GM10847 (cell line): ENCODE measurements around the gene PRICKLE2.

Source experiments
- POLR2A ChIP-seq: IDR thresholded peaks from 2 replicates; pipeline ENCODE4 v1.6.1; 2011; ENCODE audit not compliant: insufficient read length; ENCODE audit errors: extremely low read depth

The PRICKLE2 gene

GRCh38 chr3:64259636-64260035, 34.4 kb upstream of the PRICKLE2 start:
- TF ChIP-seq POLR2A, result no peak

- TF ChIP-seq POLR2A, result no peak
Measured at GRCh38 chr3:64257100-64257755, 32.0 kb upstream of the PRICKLE2 start.

DNA sequence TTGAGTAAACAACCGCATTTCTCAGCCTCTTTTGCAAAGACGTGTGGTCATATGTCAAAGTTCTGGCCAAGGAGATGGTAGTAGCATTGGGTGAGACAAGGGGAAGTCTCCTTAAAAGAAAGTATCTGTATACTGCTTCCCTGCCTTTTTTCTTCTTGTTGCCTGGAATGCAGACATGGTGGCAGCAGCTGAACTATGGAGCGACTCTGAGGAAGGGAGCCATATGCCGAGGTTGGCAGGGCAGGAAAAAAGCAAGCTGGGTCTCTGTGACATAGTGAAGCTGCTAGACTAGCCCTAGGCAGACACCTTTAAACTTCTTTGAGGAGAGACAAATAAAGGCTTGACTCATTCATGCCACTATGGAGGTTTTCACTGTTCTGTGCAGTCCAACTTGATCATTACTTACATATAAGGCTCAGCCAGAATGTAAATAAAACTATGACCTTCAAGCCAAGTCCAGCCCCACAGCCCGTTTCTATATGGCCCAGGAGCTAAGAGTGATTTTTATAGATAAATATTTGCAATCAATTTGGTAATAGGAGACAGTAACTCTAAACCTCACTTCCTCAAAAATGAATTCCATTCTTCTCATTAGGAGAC, 30.6 kb upstream of the PRICKLE2 start:
- TF ChIP-seq POLR2A, result no peak

GRCh38 chr3:64254443-64254842, 29.2 kb upstream of the PRICKLE2 start:
- no peak for TF ChIP-seq POLR2A

DNA sequence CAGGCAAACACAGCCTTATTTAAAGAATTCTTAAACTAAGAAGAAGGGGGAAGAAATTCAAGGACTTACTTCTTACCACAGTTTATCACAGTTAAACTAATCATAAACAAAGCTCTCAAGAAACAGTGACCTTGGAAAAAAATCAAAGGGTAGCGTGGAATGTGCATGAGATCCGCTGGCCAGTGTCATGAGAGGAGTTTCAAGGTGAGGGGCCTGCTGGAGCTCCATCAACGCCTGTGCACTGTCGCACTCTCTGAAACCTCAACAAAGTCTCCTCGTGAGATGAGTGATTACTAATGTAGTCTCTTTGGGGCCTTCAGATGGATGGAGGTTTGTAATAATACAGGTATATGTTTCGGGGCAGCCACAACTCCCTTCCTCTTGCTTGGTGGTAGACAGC, 28.4 kb upstream of the PRICKLE2 start:
- TF ChIP-seq POLR2A, result no peak

- TF ChIP-seq POLR2A, result no peak
Measured at GRCh38 chr3:64251019-64251418, 25.8 kb upstream of the PRICKLE2 start.

DNA sequence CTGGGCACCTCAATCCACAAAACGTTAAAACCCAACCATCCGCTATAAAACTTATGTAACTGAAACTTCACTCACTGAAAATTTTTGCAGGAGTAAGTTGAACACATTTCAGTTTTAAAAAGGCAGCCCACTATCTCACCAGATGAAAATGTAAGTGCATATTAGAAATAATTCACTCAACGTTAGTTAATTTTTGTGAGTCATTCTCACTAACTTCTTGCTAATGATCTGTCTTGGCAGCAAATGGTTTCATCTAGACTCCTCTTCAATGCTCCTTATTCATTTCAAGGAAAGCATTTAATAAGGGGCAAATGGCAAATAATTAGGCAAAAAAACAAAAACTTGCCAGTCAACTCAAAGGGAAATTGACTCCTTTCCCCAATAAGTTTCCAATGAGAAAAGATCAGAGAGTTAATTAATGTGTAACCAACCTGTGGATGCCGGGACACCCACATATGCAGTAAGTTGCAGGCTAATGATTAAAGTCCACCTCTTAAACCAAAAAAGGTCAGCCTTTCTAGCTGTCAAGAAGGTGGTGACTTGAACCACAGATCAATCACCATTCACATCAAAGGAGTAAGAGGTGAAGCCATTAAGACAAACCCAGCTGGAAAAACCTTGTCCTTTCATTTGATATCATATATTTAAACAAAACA, 22.9 kb upstream of the PRICKLE2 start:
- TF ChIP-seq POLR2A, result no peak

DNA sequence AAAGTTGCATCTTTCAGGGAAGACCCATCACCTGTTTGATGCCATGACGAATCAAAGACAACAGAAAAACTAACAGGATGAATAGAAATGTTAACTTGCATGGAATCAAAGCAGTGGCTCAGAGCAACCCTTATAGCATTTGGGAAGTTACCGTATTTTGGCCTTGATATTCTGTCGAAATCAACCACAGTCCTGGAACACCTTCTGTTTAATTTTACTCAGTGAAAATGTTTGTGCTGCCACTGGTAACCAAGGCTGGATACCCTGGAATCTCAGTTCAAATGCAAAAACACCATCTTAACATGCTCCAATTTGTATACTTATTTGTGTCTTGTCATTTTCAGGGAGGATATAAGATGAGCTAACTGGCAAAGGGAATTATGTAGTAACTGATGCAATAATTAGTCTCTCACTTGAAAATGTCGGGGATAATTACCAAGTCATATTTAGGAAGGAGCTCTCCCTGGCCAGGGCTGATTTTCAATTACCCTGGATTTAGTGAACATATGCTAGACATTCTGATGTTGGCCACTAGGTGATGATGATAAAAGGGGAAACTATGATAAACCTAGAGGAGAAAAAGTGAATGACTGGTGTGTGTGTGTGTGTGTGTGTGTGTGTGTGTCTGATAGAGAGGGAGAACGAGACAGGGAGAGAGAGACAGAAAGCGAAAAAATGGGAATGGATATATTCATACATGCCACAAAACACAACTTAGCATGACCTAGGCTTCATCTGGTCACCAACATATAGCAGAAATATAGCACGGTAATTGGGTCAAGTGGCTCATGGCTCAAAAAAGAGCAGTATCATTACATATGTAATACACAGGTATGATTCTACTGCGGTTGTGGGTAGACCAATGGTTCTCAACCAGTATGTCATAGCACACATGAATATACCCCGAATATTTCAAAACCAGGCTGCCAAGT, 19.0 kb upstream of the PRICKLE2 start:
- no peak for TF ChIP-seq POLR2A

- TF ChIP-seq POLR2A, result no peak
Measured at GRCh38 chr3:64242435-64242834, 17.2 kb upstream of the PRICKLE2 start.

DNA sequence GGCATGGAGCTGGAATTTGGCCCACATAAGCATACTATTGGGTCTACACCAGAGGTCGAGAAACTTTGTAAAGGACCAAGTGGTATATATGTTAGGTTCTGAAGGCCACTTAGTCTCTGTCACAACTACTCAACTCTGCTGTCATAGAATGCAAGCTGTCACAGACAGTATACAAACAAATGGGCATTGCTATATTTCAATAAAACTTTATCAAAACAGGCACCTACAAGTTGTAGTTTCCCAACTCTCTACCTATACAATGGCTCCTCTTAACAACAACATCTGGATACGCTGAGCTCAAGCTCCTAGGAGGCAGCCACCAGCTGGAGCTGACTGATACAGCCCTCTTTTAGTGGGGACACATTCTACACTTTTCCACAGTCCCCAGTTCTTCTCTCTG, 15.7 kb upstream of the PRICKLE2 start:
- no peak for TF ChIP-seq POLR2A

GRCh38 chr3:64240396-64240795, 15.1 kb upstream of the PRICKLE2 start:
- TF ChIP-seq POLR2A, result no peak

DNA sequence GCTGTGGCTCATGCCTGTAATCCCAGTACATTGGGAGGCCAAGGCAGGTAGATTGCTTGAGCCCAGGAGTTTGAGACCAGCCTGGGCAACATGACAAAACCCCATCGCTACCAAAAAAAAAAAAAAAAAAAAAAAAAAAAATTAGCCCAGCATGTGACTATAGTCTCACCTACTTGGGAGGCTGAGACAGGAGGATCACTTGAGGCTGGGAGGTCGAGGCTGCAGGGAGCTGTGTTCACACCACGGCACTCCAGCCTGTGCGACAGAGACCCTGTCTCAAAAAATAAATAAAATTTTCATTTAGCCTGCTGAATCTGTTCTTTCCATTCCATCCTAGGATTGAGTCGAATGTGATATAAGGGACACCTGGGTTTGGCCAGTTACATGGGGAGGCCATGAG, 14.6 kb upstream of the PRICKLE2 start:
- no peak for TF ChIP-seq POLR2A

GRCh38 chr3:64238971-64239667, 13.9 kb upstream of the PRICKLE2 start:
- no peak for TF ChIP-seq POLR2A

DNA sequence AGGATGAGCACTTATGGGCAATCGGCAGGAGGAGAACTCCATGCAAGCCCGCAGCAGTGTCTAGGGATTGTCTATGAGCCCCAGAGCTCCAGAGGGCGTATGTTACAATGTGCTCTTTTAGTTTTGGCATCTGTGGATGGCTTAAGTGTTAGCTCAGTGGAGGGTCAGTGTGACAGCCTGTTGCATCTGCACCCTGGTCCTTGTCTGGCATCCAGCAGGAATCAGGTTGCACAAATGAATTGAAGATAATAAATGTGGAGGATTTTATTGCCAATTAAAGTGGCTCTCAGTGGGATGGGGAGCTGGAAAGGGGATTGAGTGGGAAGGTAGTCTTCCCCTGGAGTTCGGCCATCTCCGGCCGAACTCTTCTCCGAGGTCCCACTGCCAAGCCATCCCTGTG, 11.8 kb upstream of the PRICKLE2 start:
- TF ChIP-seq POLR2A, result no peak

DNA sequence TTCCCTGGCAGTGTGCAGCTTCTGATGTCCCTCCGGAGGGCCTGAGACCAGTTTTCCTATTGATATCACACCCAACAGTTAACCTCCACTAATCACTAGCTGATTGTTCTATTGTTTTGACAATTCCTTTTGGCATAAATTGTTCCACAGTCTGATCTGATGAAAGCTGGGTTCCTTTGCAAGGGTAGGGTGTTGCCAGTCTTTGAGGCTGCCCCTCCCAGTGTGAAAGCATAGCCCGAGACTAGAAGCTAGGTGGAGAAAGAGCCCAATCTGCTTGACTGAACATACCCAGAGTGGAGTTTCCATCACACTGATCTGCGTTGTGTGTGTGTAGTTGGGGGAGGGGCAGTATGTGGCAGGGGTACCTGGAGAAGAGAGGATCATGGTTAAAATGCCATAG, 10.3 kb upstream of the PRICKLE2 start:
- no peak for TF ChIP-seq POLR2A
